ENCODE data around the gene WDR76.

The WDR76 gene

GRCh38 chr15:43915631-43916325 lies 89.0 kb downstream of the WDR76 start:
- DNase-seq = no peak

GRCh38 chr15:43916326-43916660 lies 89.5 kb downstream of the WDR76 start:
- DNase-seq = no peak

Measured in GDM1 (cell line).